Gastroesophageal sphincter (tissue), 3 donors: ENCODE results near the gene SMCO2.

ENCODE experiments used
- EP300 ChIP-seq: sonication (generic); formaldehyde crosslinking; IDR thresholded peaks from one replicate; pipeline ENCODE4 v1.6.1; 2017; ENCODE audit warnings: antibody characterized with exemption, mild to moderate bottlenecking
- POLR2A ChIP-seq, 2 donors: fragments of 450-650 bp; IDR thresholded peaks; one replicate each; pipeline ENCODE4 v1.6.1; 2017; ENCODE audit warnings: antibody characterized with exemption in 2 of 2, mild to moderate bottlenecking in 2 of 2, moderate library complexity in 1 of 2
- POLR2AphosphoS5 ChIP-seq: sonication (generic); formaldehyde crosslinking; IDR thresholded peaks from one replicate; pipeline ENCODE4 v1.6.1; 2017; ENCODE audit warnings: antibody characterized with exemption
- TF ChIP-seq, protein P1 (sequence below), 4 experiments: fragments of 200-600 bp in 2 of 4; fragments of 450-650 bp in 2 of 4; sonication (generic) in 1 of 4; IDR thresholded peaks; one replicate each; pipeline ENCODE4 v1.5.1; 2017 to 2019; ENCODE audit warnings: antibody characterized with exemption in 4 of 4, mild to moderate bottlenecking in 2 of 4, moderate library complexity in 2 of 4

GRCh38 chr12:27474344-27474743 is 27.8 kb downstream of the SMCO2 start:
- no peak for TF ChIP-seq POLR2A (IDR thresholded peaks at IDR 0.05)
- no peak for TF ChIP-seq EP300
- TF ChIP-seq, protein P1, sequence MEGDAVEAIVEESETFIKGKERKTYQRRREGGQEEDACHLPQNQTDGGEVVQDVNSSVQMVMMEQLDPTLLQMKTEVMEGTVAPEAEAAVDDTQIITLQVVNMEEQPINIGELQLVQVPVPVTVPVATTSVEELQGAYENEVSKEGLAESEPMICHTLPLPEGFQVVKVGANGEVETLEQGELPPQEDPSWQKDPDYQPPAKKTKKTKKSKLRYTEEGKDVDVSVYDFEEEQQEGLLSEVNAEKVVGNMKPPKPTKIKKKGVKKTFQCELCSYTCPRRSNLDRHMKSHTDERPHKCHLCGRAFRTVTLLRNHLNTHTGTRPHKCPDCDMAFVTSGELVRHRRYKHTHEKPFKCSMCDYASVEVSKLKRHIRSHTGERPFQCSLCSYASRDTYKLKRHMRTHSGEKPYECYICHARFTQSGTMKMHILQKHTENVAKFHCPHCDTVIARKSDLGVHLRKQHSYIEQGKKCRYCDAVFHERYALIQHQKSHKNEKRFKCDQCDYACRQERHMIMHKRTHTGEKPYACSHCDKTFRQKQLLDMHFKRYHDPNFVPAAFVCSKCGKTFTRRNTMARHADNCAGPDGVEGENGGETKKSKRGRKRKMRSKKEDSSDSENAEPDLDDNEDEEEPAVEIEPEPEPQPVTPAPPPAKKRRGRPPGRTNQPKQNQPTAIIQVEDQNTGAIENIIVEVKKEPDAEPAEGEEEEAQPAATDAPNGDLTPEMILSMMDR (IDR thresholded peaks at IDR 0.05), result no peak
- TF ChIP-seq POLR2AphosphoS5, result no peak
